Measurements from ENCODE around the gene QRSL1.
"Not testable (repeated sequence)": the region's sequence is repeated elsewhere in the genome, so short reads cannot be mapped to it uniquely, and the experiment has no call there.

QRSL1 gene

GRCh38 chr6:106677282-106677681, 47.9 kb downstream of the QRSL1 start:
- no peak for DNase-seq (ENCODE audit: low read depth, low spot score)

GRCh38 chr6:106684011-106684410, 54.6 kb downstream of the QRSL1 start:
- DNase-seq (ENCODE audit: low read depth, low spot score), result no peak

GRCh38 chr6:106685833-106686232, 56.5 kb downstream of the QRSL1 start:
- DNase-seq (ENCODE audit: low read depth, low spot score), result no peak

GRCh38 chr6:106688177-106688951, 59.0 kb downstream of the QRSL1 start:
- no peak for DNase-seq (ENCODE audit: low read depth, low spot score)

- DNase-seq (ENCODE audit: low read depth, low spot score), result peak; percentile 82
These were observed 62.9 kb downstream of the QRSL1 start for GRCh38 chr6:106692112-106692818.

GRCh38 chr6:106692819-106693208, 63.4 kb downstream of the QRSL1 start:
- no peak for DNase-seq (ENCODE audit: low read depth, low spot score)

GRCh38 chr6:106693418-106693817, 64.0 kb downstream of the QRSL1 start:
- DNase-seq (ENCODE audit: low read depth, low spot score), result no peak

GRCh38 chr6:106694343-106694742, 65.0 kb downstream of the QRSL1 start:
- DNase-seq (ENCODE audit: low read depth, low spot score), result no peak

- no peak for DNase-seq (ENCODE audit: low read depth, low spot score)
These were observed 71.2 kb downstream of the QRSL1 start for GRCh38 chr6:106700581-106700980.

GRCh38 chr6:106701201-106701600, 71.8 kb downstream of the QRSL1 start:
- DNase-seq (ENCODE audit: low read depth, low spot score), result not testable (repeated sequence)

GRCh38 chr6:106702046-106702445, 72.7 kb downstream of the QRSL1 start:
- DNase-seq (ENCODE audit: low read depth, low spot score), result no peak

- DNase-seq (ENCODE audit: low read depth, low spot score), result no peak
These were observed 73.2 kb downstream of the QRSL1 start for GRCh38 chr6:106702451-106703110.

GRCh38 chr6:106704327-106704726, 74.9 kb downstream of the QRSL1 start:
- no peak for DNase-seq (ENCODE audit: low read depth, low spot score)

GRCh38 chr6:106705156-106705555, 75.8 kb downstream of the QRSL1 start:
- DNase-seq (ENCODE audit: low read depth, low spot score), result no peak

- DNase-seq (ENCODE audit: low read depth, low spot score), result no peak
These were observed 81.2 kb downstream of the QRSL1 start for GRCh38 chr6:106710580-106710979.

GRCh38 chr6:106714281-106714680, 84.9 kb downstream of the QRSL1 start:
- DNase-seq (ENCODE audit: low read depth, low spot score), result no peak

GRCh38 chr6:106715922-106716321, 86.5 kb downstream of the QRSL1 start:
- no peak for DNase-seq (ENCODE audit: low read depth, low spot score)

GRCh38 chr6:106716966-106717365, 87.6 kb downstream of the QRSL1 start:
- no peak for DNase-seq (ENCODE audit: low read depth, low spot score)
